Activated naive CD8-positive, alpha-beta T cell treated with anti-CD3 and anti-CD28 coated beads, Interleukin-2, amount 10 ng/mL, durations not matched to agents 7 days and 5 days (primary cell): ENCODE results near the gene SWAP70. TPM values are rescaled to one million over a fixed set of nuclear protein-coding genes. Genes with fewer than 3 reads are reported as not detected.
A peak's percentile ranks its signal among the peaks of the same experiment; 100 is the strongest.
"Not testable (repeated sequence)": the region's sequence is repeated elsewhere in the genome, so short reads cannot be mapped to it uniquely, and the experiment has no call there.

Source experiments
- ATAC-seq: fragments of 150-1000 bp; cut with Tn5 transposase; one replicate; pipeline ENCODE4 v1.10.0; 2021; ENCODE audit warnings: low read depth, moderate library complexity
- POLR2A ChIA-PET: fragments of 350-600 bp; sonication (Branson Sonifier 250); formaldehyde crosslinking; loops from one replicate; lab custom pipeline; 2021; ENCODE audit warnings: antibody characterized with exemption; lab: Charles Lee
- DNase-seq: peaks from one replicate; pipeline ENCODE4 v3.0.0; 2021
- H3K27ac Mint-ChIP-seq: one replicate; pipeline ENCODE4 v1.8.0; 2022; ENCODE audit warnings: mild to moderate bottlenecking, mixed read lengths
- H3K27me3 Mint-ChIP-seq: one replicate; pipeline ENCODE4 v1.8.0; 2022; ENCODE audit warnings: mild to moderate bottlenecking, moderate library complexity, mixed read lengths
- H3K36me3 Mint-ChIP-seq: one replicate; pipeline ENCODE4 v1.8.0; 2021; ENCODE audit warnings: mild to moderate bottlenecking, mixed read lengths
- H3K4me1 Mint-ChIP-seq: one replicate; pipeline ENCODE4 v1.8.0; 2021; ENCODE audit warnings: mixed read lengths
- H3K4me3 Mint-ChIP-seq: one replicate; pipeline ENCODE4 v1.8.0; 2022; ENCODE audit warnings: mild to moderate bottlenecking, moderate library complexity, mixed read lengths
- H3K9me3 Mint-ChIP-seq: one replicate; pipeline ENCODE4 v1.8.0; 2021; ENCODE audit warnings: mixed read lengths
- total RNA-seq, 2 experiments: library from RNA; stranded (reverse); gene quantifications; one replicate each; pipeline ENCODE4 v1.2.3, GENCODE V29; 2021

Gene SWAP70
- total RNA-seq, 2 experiments from 2014 or later = 9.4 to 10.6 TPM

GRCh38 chr11:9688716-9689511 is 25.0 kb downstream of the SWAP70 start:
- POLR2A ChIA-PET = no interaction called here
- Mint-ChIP-seq H3K4me1 (peaks cover 3% of the 10 kb centered on the region), H3K9me3 (no peaks in the 10 kb centered on the region), H3K4me3 (no peak overlapping the region), H3K27ac (no peak overlapping the region), H3K36me3 (no peaks in the 10 kb centered on the region), H3K27me3 (no peaks in the 10 kb centered on the region)
- DNase-seq = no peak
- peak; percentile 91 for ATAC-seq

GRCh38 chr11:9689721-9690120 is 25.8 kb downstream of the SWAP70 start:
- no peak overlapping the region for H3K4me3 Mint-ChIP-seq
- POLR2A ChIA-PET = no interaction called here
- ATAC-seq (no peak), DNase-seq (no peak)
- H3K4me1 Mint-ChIP-seq = peaks cover 3% of the 10 kb centered on the region
- no peak overlapping the region for H3K27ac Mint-ChIP-seq
- H3K27me3 Mint-ChIP-seq = no peaks in the 10 kb centered on the region
- peaks cover 4% of the 10 kb centered on the region for H3K36me3 Mint-ChIP-seq
- no peaks in the 10 kb centered on the region for H3K9me3 Mint-ChIP-seq

GRCh38 chr11:9691865-9692264 is 28.0 kb downstream of the SWAP70 start:
- ATAC-seq = no peak
- POLR2A ChIA-PET = no interaction called here
- Mint-ChIP-seq H3K27ac (no peak overlapping the region), H3K27me3 (no peaks in the 10 kb centered on the region), H3K36me3 (peaks cover 15% of the 10 kb centered on the region), H3K4me1 (peaks cover 3% of the 10 kb centered on the region), H3K9me3 (no peaks in the 10 kb centered on the region), H3K4me3 (no peak overlapping the region)
- no peak for DNase-seq

GRCh38 chr11:9692691-9693090 is 28.8 kb downstream of the SWAP70 start:
- no peak overlapping the region for H3K4me3 Mint-ChIP-seq
- no peak overlapping the region for H3K27ac Mint-ChIP-seq
- H3K27me3 Mint-ChIP-seq = no peaks in the 10 kb centered on the region
- no peak for ATAC-seq
- peaks cover 3% of the 10 kb centered on the region for H3K4me1 Mint-ChIP-seq
- no peaks in the 10 kb centered on the region for H3K9me3 Mint-ChIP-seq
- DNase-seq = no peak
- POLR2A ChIA-PET = no interaction called here
- peaks cover 15% of the 10 kb centered on the region for H3K36me3 Mint-ChIP-seq

GRCh38 chr11:9693801-9694553 is 30.1 kb downstream of the SWAP70 start:
- POLR2A ChIA-PET = no interaction called here
- H3K27me3 Mint-ChIP-seq = no peaks in the 10 kb centered on the region
- H3K27ac Mint-ChIP-seq = no peak overlapping the region
- no peak for ATAC-seq
- peaks cover 15% of the 10 kb centered on the region for H3K36me3 Mint-ChIP-seq
- DNase-seq = no peak
- peaks cover 3% of the 10 kb centered on the region for H3K4me1 Mint-ChIP-seq
- no peaks in the 10 kb centered on the region for H3K9me3 Mint-ChIP-seq
- H3K4me3 Mint-ChIP-seq = no peak overlapping the region

GRCh38 chr11:9695228-9695627 is 31.4 kb downstream of the SWAP70 start:
- H3K27ac Mint-ChIP-seq, DNase-seq, H3K4me1 Mint-ChIP-seq, ATAC-seq, H3K4me3 Mint-ChIP-seq, H3K27me3 Mint-ChIP-seq, H3K9me3 Mint-ChIP-seq: not testable (repeated sequence)
- H3K36me3 Mint-ChIP-seq = peaks cover 15% of the 10 kb centered on the region
- POLR2A ChIA-PET = interaction anchor here (0.7 kb wide), 1 partner anchor 469 kb away, joined by 4 read pairs; no protein-coding TSS in a partner anchor

- H3K9me3 Mint-ChIP-seq = no peaks in the 10 kb centered on the region
- no peaks in the 10 kb centered on the region for H3K27me3 Mint-ChIP-seq
- DNase-seq = no peak
- no peak for ATAC-seq
- peaks cover 15% of the 10 kb centered on the region for H3K36me3 Mint-ChIP-seq
- no peak overlapping the region for H3K4me3 Mint-ChIP-seq
- H3K27ac Mint-ChIP-seq = no peak overlapping the region
- peaks cover 9% of the 10 kb centered on the region for H3K4me1 Mint-ChIP-seq
- POLR2A ChIA-PET = no interaction called here
These were observed 33.9 kb downstream of the SWAP70 start for GRCh38 chr11:9697766-9698165.

GRCh38 chr11:9700105-9700801 is 36.4 kb downstream of the SWAP70 start:
- ATAC-seq (no peak), DNase-seq (no peak)
- no peak overlapping the region for H3K27ac Mint-ChIP-seq
- H3K9me3 Mint-ChIP-seq = no peaks in the 10 kb centered on the region
- H3K27me3 Mint-ChIP-seq = no peaks in the 10 kb centered on the region
- POLR2A ChIA-PET = interaction anchor here (0.6 kb wide), 1 partner anchor 737 kb away, joined by 3 read pairs; no protein-coding TSS in a partner anchor
- H3K4me1 Mint-ChIP-seq = peaks cover 18% of the 10 kb centered on the region
- peaks cover 7% of the 10 kb centered on the region for H3K36me3 Mint-ChIP-seq
- H3K4me3 Mint-ChIP-seq = no peak overlapping the region

- Mint-ChIP-seq H3K4me3 (peak overlapping the region; percentile 63), H3K4me1 (peaks cover 18% of the 10 kb centered on the region), H3K9me3 (peaks cover 1% of the 10 kb centered on the region), H3K36me3 (peaks cover 1% of the 10 kb centered on the region), H3K27me3 (no peaks in the 10 kb centered on the region), H3K27ac (peak overlapping the region; percentile 71)
- POLR2A ChIA-PET = no interaction called here
- ATAC-seq (no peak), DNase-seq (no peak)
These were observed 37.9 kb downstream of the SWAP70 start for GRCh38 chr11:9701799-9702198.

- POLR2A ChIA-PET = no interaction called here
- Mint-ChIP-seq H3K27ac (peak overlapping the region; percentile 7), H3K9me3 (peaks cover 1% of the 10 kb centered on the region), H3K27me3 (peaks cover 2% of the 10 kb centered on the region), H3K4me3 (peak overlapping the region; percentile 9), H3K4me1 (peaks cover 18% of the 10 kb centered on the region), H3K36me3 (peaks cover 4% of the 10 kb centered on the region)
- ATAC-seq = no peak
- DNase-seq = no peak
These were observed 39.4 kb downstream of the SWAP70 start for GRCh38 chr11:9703280-9703679.

- POLR2A ChIA-PET = no interaction called here
- H3K36me3 Mint-ChIP-seq = peaks cover 4% of the 10 kb centered on the region
- H3K27ac Mint-ChIP-seq = no peak overlapping the region
- H3K4me1 Mint-ChIP-seq = peaks cover 18% of the 10 kb centered on the region
- H3K27me3 Mint-ChIP-seq = peaks cover 2% of the 10 kb centered on the region
- no peak overlapping the region for H3K4me3 Mint-ChIP-seq
- DNase-seq = no peak
- peaks cover 1% of the 10 kb centered on the region for H3K9me3 Mint-ChIP-seq
- ATAC-seq = no peak
These were observed 40.2 kb downstream of the SWAP70 start for GRCh38 chr11:9704037-9704436.

- H3K4me1 Mint-ChIP-seq = peaks cover 18% of the 10 kb centered on the region
- peaks cover 2% of the 10 kb centered on the region for H3K27me3 Mint-ChIP-seq
- POLR2A ChIA-PET = no interaction called here
- ATAC-seq = no peak
- H3K36me3 Mint-ChIP-seq = peaks cover 4% of the 10 kb centered on the region
- H3K9me3 Mint-ChIP-seq = peaks cover 1% of the 10 kb centered on the region
- H3K27ac Mint-ChIP-seq = no peak overlapping the region
- DNase-seq = no peak
- H3K4me3 Mint-ChIP-seq = no peak overlapping the region
These were observed 40.7 kb downstream of the SWAP70 start for GRCh38 chr11:9704620-9705019.

- DNase-seq, H3K9me3 Mint-ChIP-seq, POLR2A ChIA-PET, H3K27ac Mint-ChIP-seq, H3K4me3 Mint-ChIP-seq, H3K27me3 Mint-ChIP-seq, ATAC-seq, H3K36me3 Mint-ChIP-seq: not testable (repeated sequence)
- H3K4me1 Mint-ChIP-seq = peaks cover 18% of the 10 kb centered on the region
These were observed 41.5 kb downstream of the SWAP70 start for GRCh38 chr11:9705361-9705760.
